HCT116 (cell line): ENCODE measurements around the gene MYH10. TPM values are rescaled to one million over a fixed set of nuclear protein-coding genes. Genes with fewer than 3 reads are reported as not detected.

Experiments used
- ATAC-seq: fragments of 200-7000 bp; cut with Tn5 transposase; 2 replicates; pipeline ENCODE4 v1.9.1; 2020; ENCODE audit warnings: mild to moderate bottlenecking, moderate library complexity
- BruUV-seq: library from RNA; stranded (reverse); fragments of 400-500 nt; replicated peaks from 2 replicates; lab custom pipeline; 2021; lab: Mats Ljungman, UMichigan
- CTCF ChIA-PET: fragments of 300-600 bp; sonication (Branson Sonifier 250); formaldehyde crosslinking; loops from one replicate; lab custom pipeline; 2021; ENCODE audit warnings: antibody characterized with exemption; lab: Charles Lee
- POLR2A ChIA-PET: fragments of 300-600, 350-600 bp; sonication (Branson Sonifier 250); formaldehyde crosslinking; loops from one replicate; lab custom pipeline; 2021; ENCODE audit warnings: antibody characterized with exemption; lab: Charles Lee
- RAD21 ChIA-PET, 2 experiments: fragments of 300-600 bp; sonication (Branson Sonifier 250); formaldehyde crosslinking; loops; one replicate each; lab custom pipeline; 2023; ENCODE audit warnings: low total read pairs in 2 of 2; ENCODE audit not compliant: uncharacterized antibody in 2 of 2, unreplicated experiment in 2 of 2, low non-redundant PET in 1 of 2; lab: Charles Lee
- DNase-seq: peaks from one replicate; pipeline ENCODE4 v3.0.0-alpha.2; 2010; ENCODE audit warnings: low read depth, low spot score
- H2AFZ ChIP-seq: fragments of 200-600 bp; shearing (Covaris generic), sonication (generic); 2 replicates; pipeline ENCODE4 v1.6.1; 2017; ENCODE audit warnings: low read depth, mixed run types, mixed read lengths, antibody characterized with exemption, low read length; ENCODE audit not compliant: poor library complexity, severe bottlenecking
- H3K27ac ChIP-seq: 2 replicates; pipeline ENCODE4 v1.5.1; 2012; ENCODE audit warnings: low read depth, low read length
- H3K27me3 ChIP-seq: fragments of 200-600 bp; sonication (generic); 2 replicates; pipeline ENCODE4 v1.6.1; 2016; ENCODE audit warnings: mixed run types, low read length, mixed read lengths; ENCODE audit not compliant: insufficient read depth
- H3K36me3 ChIP-seq, 2 experiments: fragments of 200-500 bp in 1 of 2; fragments of 200-600 bp in 1 of 2; sonication (Bioruptor generic) in 1 of 2; sonication (generic) in 1 of 2; 2 replicates each; pipeline versions ENCODE4 v1.5.1 to v1.6.1; 2014 to 2016; ENCODE audit warnings: low read length in 2 of 2, inconsistent platforms in 1 of 2, mixed read lengths in 1 of 2, mixed run types in 1 of 2; ENCODE audit not compliant: insufficient read depth in 2 of 2, control insufficient read depth in 1 of 2
- H3K4me1 ChIP-seq, 2 experiments: fragments of 200-600 bp in 1 of 2; sonication (generic) in 1 of 2; 2 replicates each; pipeline versions ENCODE4 v1.5.1 to v1.6.1; 2012 to 2017; ENCODE audit warnings: low read length in 2 of 2, inconsistent platforms in 1 of 2, mild to moderate bottlenecking in 1 of 2, mixed read lengths in 1 of 2, mixed run types in 1 of 2, moderate library complexity in 1 of 2; ENCODE audit not compliant: insufficient read depth in 2 of 2, control insufficient read depth in 1 of 2
- H3K4me2 ChIP-seq: fragments of 200-600 bp; sonication (generic); 2 replicates; pipeline ENCODE4 v1.6.1; 2017; ENCODE audit warnings: mixed run types, low read length, mixed read lengths
- H3K4me3 ChIP-seq, 2 experiments: fragments of 200-600 bp in 1 of 2; sonication (generic) in 1 of 2; replicated peaks in 1 of 2; 2 replicates each; pipeline ENCODE4 v1.5.1; 2011 to 2016; ENCODE audit warnings: low read length in 2 of 2, control low read depth in 1 of 2, low read depth in 1 of 2, mild to moderate bottlenecking in 1 of 2, mixed read lengths in 1 of 2, mixed run types in 1 of 2
- H3K79me2 ChIP-seq: fragments of 200-600 bp; sonication (generic); 2 replicates; pipeline ENCODE4 v1.6.1; 2017; ENCODE audit warnings: mild to moderate bottlenecking, mixed run types, low read length, moderate library complexity, mixed read lengths; ENCODE audit not compliant: insufficient read depth
- H3K9ac ChIP-seq: fragments of 200-600 bp; sonication (generic); 2 replicates; pipeline ENCODE4 v1.6.1; 2016; ENCODE audit warnings: low read length, mixed read lengths
- H3K9me2 ChIP-seq: fragments of 200-600 bp; sonication (generic), shearing (Covaris generic); 2 replicates; pipeline ENCODE4 v1.6.1; 2017; ENCODE audit warnings: mixed run types, mild to moderate bottlenecking, moderate library complexity; ENCODE audit not compliant: insufficient read depth
- H3K9me3 ChIP-seq, 2 experiments: fragments of 200-500 bp in 1 of 2; fragments of 200-600 bp in 1 of 2; sonication (Bioruptor generic) in 1 of 2; sonication (generic) in 1 of 2; 2 replicates each; pipeline ENCODE4 v1.6.1; 2014 to 2017; ENCODE audit warnings: low read length in 2 of 2, mixed read lengths in 2 of 2, inconsistent platforms in 1 of 2, low read depth in 1 of 2, mild to moderate bottlenecking in 1 of 2, mixed run types in 1 of 2, moderate library complexity in 1 of 2; ENCODE audit not compliant: control insufficient read depth in 1 of 2, insufficient read depth in 1 of 2
- H4K20me1 ChIP-seq: fragments of 200-600 bp; sonication (generic), shearing (Covaris generic); 2 replicates; pipeline ENCODE4 v1.6.1; 2017; ENCODE audit warnings: mixed run types, mild to moderate bottlenecking, moderate library complexity; ENCODE audit not compliant: insufficient read depth
- ATF3 ChIP-seq: IDR thresholded peaks from 2 replicates; pipeline ENCODE4 v1.6.1; 2012
- CBX3 ChIP-seq: IDR thresholded peaks from 2 replicates; pipeline ENCODE4 v1.6.1; 2012; ENCODE audit warnings: low read depth
- CEBPB ChIP-seq: IDR thresholded peaks from 2 replicates; pipeline ENCODE4 v1.6.1; 2012; ENCODE audit warnings: low read depth
- EGR1 ChIP-seq: IDR thresholded peaks from 2 replicates; pipeline ENCODE4 v1.6.1; 2012; ENCODE audit warnings: low read depth
- EZH2 ChIP-seq: fragments of 200-600 bp; sonication (generic); IDR thresholded peaks from 2 replicates; pipeline ENCODE4 v1.6.1; 2017; ENCODE audit warnings: antibody characterized with exemption, mixed run types
- JUND ChIP-seq: IDR thresholded peaks from 2 replicates; pipeline ENCODE4 v1.6.1; 2012
- RAD21 ChIP-seq: IDR thresholded peaks from 2 replicates; pipeline ENCODE4 v1.6.1; 2012; ENCODE audit warnings: low read depth, mild to moderate bottlenecking
- SIN3A ChIP-seq: IDR thresholded peaks from 2 replicates; pipeline ENCODE4 v1.6.1; 2012; ENCODE audit warnings: low read depth
- SP1 ChIP-seq: IDR thresholded peaks from 2 replicates; pipeline ENCODE4 v1.6.1; 2012; ENCODE audit warnings: low read depth
- SRF ChIP-seq: IDR thresholded peaks from 2 replicates; pipeline ENCODE4 v1.6.1; 2012; ENCODE audit warnings: low read depth
- YY1 ChIP-seq: IDR thresholded peaks from 2 replicates; pipeline ENCODE4 v1.6.1; 2011; ENCODE audit warnings: low read length, low read depth, moderate library complexity, mild to moderate bottlenecking; ENCODE audit not compliant: insufficient replicate concordance; ENCODE audit errors: extremely low read depth
- ZBTB33 ChIP-seq: IDR thresholded peaks from 2 replicates; pipeline ENCODE4 v1.6.1; 2011; ENCODE audit warnings: mild to moderate bottlenecking, low read length, moderate library complexity; ENCODE audit not compliant: insufficient replicate concordance; ENCODE audit errors: extremely low read depth
- ZFX ChIP-seq: fragments of 450-650 bp; IDR thresholded peaks from 2 replicates; pipeline ENCODE4 v1.6.1; 2017
- intact Hi-C: fragments of 100-400 bp; cut with micrococcal nuclease; formaldehyde crosslinking; loops from 2 replicates; pipeline ENCODE4 v1.10.0; 2022
- total RNA-seq: library from RNA; stranded (reverse); gene quantifications from one replicate; pipeline ENCODE4 v1.2.1, GENCODE V29; 2021; ENCODE audit not compliant: unreplicated experiment
- TF ChIP-seq, protein P1 (sequence below): IDR thresholded peaks from 2 replicates; pipeline ENCODE4 v1.6.1; 2012
- TF ChIP-seq, protein P2 (sequence below), 3 experiments: fragments of 200-600 bp in 1 of 3; sonication (generic) in 1 of 3; IDR thresholded peaks in 2 of 3; conservative IDR thresholded peaks in 1 of 3; 2 replicates each; pipeline ENCODE4 v1.5.1; 2012 to 2017; ENCODE audit warnings: low read depth in 2 of 3, low read length in 2 of 3, antibody characterized with exemption in 1 of 3, borderline replicate concordance in 1 of 3, control low read depth in 1 of 3, mild to moderate bottlenecking in 1 of 3, mixed read lengths in 1 of 3, mixed run types in 1 of 3, moderate library complexity in 1 of 3; ENCODE audit not compliant: insufficient read depth in 1 of 3

Gene MYH10
- total RNA-seq, 1 experiment from 2014 or later, result 39.2 TPM

DNA sequence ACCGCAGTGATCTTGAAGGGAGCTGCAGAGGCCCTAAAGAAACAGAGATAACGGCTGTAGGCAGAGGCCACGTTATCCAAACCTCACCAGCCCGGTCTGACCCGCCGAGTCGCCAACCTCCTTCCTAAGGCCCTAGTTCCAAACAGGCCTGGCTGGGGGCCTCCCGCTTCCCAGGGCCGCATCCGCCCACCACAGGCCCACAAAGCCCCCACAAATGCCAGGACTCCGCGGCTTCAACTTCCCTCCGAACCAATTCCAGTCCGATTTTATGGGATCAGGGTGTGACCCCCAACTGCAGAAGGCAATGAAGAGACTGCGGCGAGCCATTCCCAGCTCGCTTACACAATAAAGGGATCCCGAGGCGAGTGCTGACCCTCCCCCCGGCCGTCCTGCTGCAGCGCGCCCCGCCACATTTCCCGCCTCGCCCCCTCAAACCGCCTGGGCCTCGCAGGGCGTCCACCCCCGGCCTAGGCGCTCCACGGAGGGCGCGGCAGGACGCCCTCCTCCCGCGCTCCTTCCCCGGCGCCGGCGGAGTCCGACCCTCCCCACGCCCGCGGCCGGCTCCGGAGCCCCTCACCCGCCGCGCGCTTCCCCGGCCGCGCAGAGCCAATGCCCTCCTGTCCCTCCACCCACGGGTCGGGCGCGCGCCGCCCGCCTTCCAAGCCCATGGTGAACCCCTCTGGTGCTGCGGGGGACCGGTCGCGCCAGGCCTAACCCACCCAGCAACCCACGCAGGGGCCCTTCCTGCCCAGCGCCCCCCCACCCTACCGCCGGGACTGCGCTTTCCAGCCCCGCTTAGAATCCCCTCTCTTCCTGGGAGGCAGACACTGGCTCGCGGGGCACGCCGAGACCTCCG, 926 bp downstream of the MYH10 start:
- Histone ChIP-seq H3K9me2 (no peaks in the 10 kb centered on the region), H3K4me3 (peak overlapping the region; percentile 95 to 96), H3K4me1 (peaks cover 11 to 15% of the 10 kb centered on the region in 2 experiments), H3K36me3 (no peaks in the 10 kb centered on the region), H4K20me1 (no peaks in the 10 kb centered on the region), H3K4me2 (peak overlapping the region; percentile 90), H3K27me3 (no peaks in the 10 kb centered on the region), H3K9ac (peak overlapping the region; percentile 93), H2AFZ (no peak overlapping the region), H3K9me3 (no peaks in the 10 kb centered on the region), H3K27ac (peak overlapping the region; percentile 65; the same call in 1 of the 2 replicates), H3K79me2 (peaks cover 37% of the 10 kb centered on the region)
- intact Hi-C loops, result loop anchor here (5.0 kb wide), 1 partner anchor 192 kb away; the partner anchor contains the start of gene NDEL1
- DNase-seq (no peak), ATAC-seq (no peak)
- POLR2A ChIA-PET, result interaction anchor here (1.4 kb wide), 1 partner anchor 16 kb away, joined by 3 read pairs; no protein-coding TSS in a partner anchor
- CTCF ChIA-PET, result no interaction called here
- TF ChIP-seq CBX3, result no peak
- TF ChIP-seq ZFX, result peak; percentile 24; the same call in 1 of the 2 replicates
- no TSS peak for BruUV-seq
- RAD21 ChIA-PET, result interaction anchor here in 1 of 2 experiments (0.5 kb wide), 1 partner anchor 71 kb away, joined by 3 read pairs; no protein-coding TSS in a partner anchor

GRCh38 chr17:8628609-8629169, 1.8 kb downstream of the MYH10 start:
- no peaks in the 10 kb centered on the region for H3K27me3 ChIP-seq
- H3K79me2 ChIP-seq, result peaks cover 44% of the 10 kb centered on the region
- no peak overlapping the region for H3K27ac ChIP-seq
- H3K9me3 ChIP-seq, result no peaks in the 10 kb centered on the region
- no peak overlapping the region for H3K9ac ChIP-seq
- H3K4me3 ChIP-seq, result no peak overlapping the region
- no peaks in the 10 kb centered on the region for H4K20me1 ChIP-seq
- CTCF ChIA-PET, result no interaction called here
- RAD21 ChIA-PET, result no interaction called here
- no peak overlapping the region for H3K4me2 ChIP-seq
- no peak for ATAC-seq
- no peak overlapping the region for H2AFZ ChIP-seq
- H3K9me2 ChIP-seq, result no peaks in the 10 kb centered on the region
- peaks cover 11 to 15% of the 10 kb centered on the region in 2 experiments for H3K4me1 ChIP-seq
- intact Hi-C loops, result no loop called here
- POLR2A ChIA-PET, result no interaction called here
- no peaks in the 10 kb centered on the region for H3K36me3 ChIP-seq
- TSS peak; percentile 47 for BruUV-seq
- DNase-seq, result no peak
- TF ChIP-seq CEBPB (no peak), JUND (no peak), EZH2 (no peak), SP1 (no peak), RAD21 (no peak), YY1 (no peak), ZBTB33 (no peak), CBX3 (no peak), ATF3 (no peak), EGR1 (no peak), SRF (no peak), SIN3A (no peak)
- TF ChIP-seq, protein P1, sequence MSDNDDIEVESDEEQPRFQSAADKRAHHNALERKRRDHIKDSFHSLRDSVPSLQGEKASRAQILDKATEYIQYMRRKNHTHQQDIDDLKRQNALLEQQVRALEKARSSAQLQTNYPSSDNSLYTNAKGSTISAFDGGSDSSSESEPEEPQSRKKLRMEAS, result no peak
- TF ChIP-seq, protein P2, sequence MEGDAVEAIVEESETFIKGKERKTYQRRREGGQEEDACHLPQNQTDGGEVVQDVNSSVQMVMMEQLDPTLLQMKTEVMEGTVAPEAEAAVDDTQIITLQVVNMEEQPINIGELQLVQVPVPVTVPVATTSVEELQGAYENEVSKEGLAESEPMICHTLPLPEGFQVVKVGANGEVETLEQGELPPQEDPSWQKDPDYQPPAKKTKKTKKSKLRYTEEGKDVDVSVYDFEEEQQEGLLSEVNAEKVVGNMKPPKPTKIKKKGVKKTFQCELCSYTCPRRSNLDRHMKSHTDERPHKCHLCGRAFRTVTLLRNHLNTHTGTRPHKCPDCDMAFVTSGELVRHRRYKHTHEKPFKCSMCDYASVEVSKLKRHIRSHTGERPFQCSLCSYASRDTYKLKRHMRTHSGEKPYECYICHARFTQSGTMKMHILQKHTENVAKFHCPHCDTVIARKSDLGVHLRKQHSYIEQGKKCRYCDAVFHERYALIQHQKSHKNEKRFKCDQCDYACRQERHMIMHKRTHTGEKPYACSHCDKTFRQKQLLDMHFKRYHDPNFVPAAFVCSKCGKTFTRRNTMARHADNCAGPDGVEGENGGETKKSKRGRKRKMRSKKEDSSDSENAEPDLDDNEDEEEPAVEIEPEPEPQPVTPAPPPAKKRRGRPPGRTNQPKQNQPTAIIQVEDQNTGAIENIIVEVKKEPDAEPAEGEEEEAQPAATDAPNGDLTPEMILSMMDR (IDR thresholded peaks at IDR 0.05 in 2 of 3, conservative IDR thresholded peaks at IDR 0.05 in 1 of 3; ENCODE audit: borderline replicate concordance in 1 of 3, insufficient read depth in 1 of 3, low read depth in 2 of 3, low read length in 2 of 3), result no peak
